ENCODE results near the gene SCN5A. TPM values are rescaled to one million over a fixed set of nuclear protein-coding genes. Genes with fewer than 3 reads are reported as not detected.

The SCN5A gene
- total and polyA plus RNA-seq, 2 experiments from 2014 or later = 10.2 to 10.6 TPM

GRCh38 chr3:38542401-38543298 lies 106.8 kb downstream of the SCN5A start:
- DNase-seq (ENCODE audit: low spot score) = no peak
- H3K4me3 Mint-ChIP-seq = no peak overlapping the region
- peaks cover 5% of the 10 kb centered on the region; the same call in 1 of the 3 replicates for H3K36me3 Mint-ChIP-seq (ENCODE audit: low read depth)
- Histone ChIP-seq H3K4me1 (ENCODE audit: insufficient read depth) (no peaks in the 10 kb centered on the region; the same call in 1 of the 2 replicates), H3K27me3 (ENCODE audit: insufficient read depth) (no peaks in the 10 kb centered on the region), H2AFZ (no peak overlapping the region), H3F3A (replicated peaks; ENCODE audit: low read depth) (no peaks in the 10 kb centered on the region), H3K4me2 (no peak overlapping the region), H3K36me3 (ENCODE audit: insufficient read depth) (no peaks in the 10 kb centered on the region), H3K9me2 (ENCODE audit: insufficient read depth) (no peaks in the 10 kb centered on the region), H4K20me1 (replicated peaks; ENCODE audit: insufficient read depth) (no peaks in the 10 kb centered on the region), H3K4me3 (no peak overlapping the region), H3K79me2 (replicated peaks; ENCODE audit: insufficient read depth) (no peaks in the 10 kb centered on the region), H3K27ac (ENCODE audit: low read depth) (no peak overlapping the region)
- H3K27me3 Mint-ChIP-seq (ENCODE audit: insufficient read depth, low read depth, poor library complexity) = peaks cover 4% of the 10 kb centered on the region
- H3K4me1 Mint-ChIP-seq = peaks cover 10% of the 10 kb centered on the region
- TF ChIP-seq JUNB (IDR thresholded peaks at IDR 0.05; ENCODE audit: unreplicated experiment) = no peak
- no peak for TF ChIP-seq STAT1 (IDR thresholded peaks at IDR 0.05; ENCODE audit: unreplicated experiment)
- no peak for TF ChIP-seq ZNF114 (CRISPR knock-in tag; IDR thresholded peaks at IDR 0.05)
- no peak for TF ChIP-seq ZNF331 (CRISPR knock-in tag; IDR thresholded peaks at IDR 0.05; ENCODE audit: low read depth)
- TF ChIP-seq ETS1 (IDR thresholded peaks at IDR 0.05) = no peak
- TF ChIP-seq EZH2phosphoT487 (IDR thresholded peaks at IDR 0.05; ENCODE audit: unreplicated experiment) = no peak
- TF ChIP-seq POLR2AphosphoS5 (IDR thresholded peaks at IDR 0.05; ENCODE audit: low read depth) = no peak
- TF ChIP-seq NANOG (IDR thresholded peaks at IDR 0.05; ENCODE audit: borderline replicate concordance) = no peak
- TF ChIP-seq CREB1 (CRISPR knock-in tag; IDR thresholded peaks at IDR 0.05; ENCODE audit: low read depth) = no peak
- no peak for TF ChIP-seq CTCF (conservative IDR thresholded peaks at IDR 0.05; ENCODE audit: low read depth in 2 of 2)
- no peak for TF ChIP-seq ZNF462 (CRISPR knock-in tag; IDR thresholded peaks at IDR 0.05)
- peak; percentile 42; the same call in 2 of the 3 replicates for ATAC-seq
- H3K27ac Mint-ChIP-seq = no peak overlapping the region
- no peaks in the 10 kb centered on the region; the same call in 2 of the 3 replicates for H3K9me3 Mint-ChIP-seq
